Inflammatory macrophage (primary cell): ENCODE data around the gene DUSP12.
"Not testable (repeated sequence)": the region's sequence is repeated elsewhere in the genome, so short reads cannot be mapped to it uniquely, and the experiment has no call there.

Source experiments
- DNase-seq, 2 donors: peaks; one replicate each; pipeline ENCODE4 v3.0.0-alpha.2; 2020 to 2022

Gene DUSP12

GRCh38 chr1:161727256-161727924 lies 22.2 kb upstream of the DUSP12 start:
- peak; percentile 55 to 86 for DNase-seq

- DNase-seq: peak in 1 of 2 donors; percentile 30
These were observed 21.0 kb upstream of the DUSP12 start for GRCh38 chr1:161728376-161729226.

- DNase-seq: peak in 1 of 2 donors; percentile 38
These were observed 19.5 kb upstream of the DUSP12 start for GRCh38 chr1:161730050-161730564.

GRCh38 chr1:161731241-161731640 lies 18.3 kb upstream of the DUSP12 start:
- DNase-seq: no peak

- DNase-seq: no peak
These were observed 17.4 kb upstream of the DUSP12 start for GRCh38 chr1:161731981-161732718.

- DNase-seq: peak; percentile 88 to 93
These were observed 16.1 kb upstream of the DUSP12 start for GRCh38 chr1:161733526-161733925.

GRCh38 chr1:161735837-161736236 lies 13.7 kb upstream of the DUSP12 start:
- DNase-seq: no peak

GRCh38 chr1:161736335-161736969 lies 13.1 kb upstream of the DUSP12 start:
- peak; percentile 33 to 44 for DNase-seq

GRCh38 chr1:161737625-161738024 lies 12.0 kb upstream of the DUSP12 start:
- DNase-seq: no peak

- peak; percentile 92 to 95 for DNase-seq
These were observed 10.8 kb upstream of the DUSP12 start for GRCh38 chr1:161738627-161739287.

- DNase-seq: peak; percentile 91
These were observed 9.6 kb upstream of the DUSP12 start for GRCh38 chr1:161739865-161740566.

- peak in 1 of 2 donors; percentile 41 for DNase-seq
These were observed 8.7 kb upstream of the DUSP12 start for GRCh38 chr1:161740921-161741320.

GRCh38 chr1:161743231-161743630 lies 6.4 kb upstream of the DUSP12 start:
- DNase-seq: no peak

GRCh38 chr1:161747801-161748200 lies 1.8 kb upstream of the DUSP12 start:
- peak; percentile 72 to 76 for DNase-seq

- no peak for DNase-seq
These were observed 14.0 kb downstream of the DUSP12 start for GRCh38 chr1:161763522-161764098.

GRCh38 chr1:161766102-161766981 lies 16.8 kb downstream of the DUSP12 start, which contains the start of gene ATF6:
ATF6 (plus strand) TSS chr1:161766320; CDS start chr1:161766361, 41 bp downstream.
- DNase-seq: peak; percentile 95 to 97

- DNase-seq: no peak
These were observed 18.9 kb downstream of the DUSP12 start for GRCh38 chr1:161768461-161768860.

GRCh38 chr1:161768986-161769672 lies 19.5 kb downstream of the DUSP12 start:
- DNase-seq: no peak

GRCh38 chr1:161769673-161770045 lies 20.1 kb downstream of the DUSP12 start:
- DNase-seq: not testable (repeated sequence)
